Activated CD4-positive, alpha-beta T cell treated with anti-CD3 and anti-CD28 coated beads for 1 hour (primary cell): ENCODE results near the gene KATNA1.
"Not testable (repeated sequence)": the region's sequence is repeated elsewhere in the genome, so short reads cannot be mapped to it uniquely, and the experiment has no call there.

Experiments
- DNase-seq: peaks from one replicate; pipeline ENCODE4 v3.0.0-alpha.2; 2020

KATNA1 gene

DNA sequence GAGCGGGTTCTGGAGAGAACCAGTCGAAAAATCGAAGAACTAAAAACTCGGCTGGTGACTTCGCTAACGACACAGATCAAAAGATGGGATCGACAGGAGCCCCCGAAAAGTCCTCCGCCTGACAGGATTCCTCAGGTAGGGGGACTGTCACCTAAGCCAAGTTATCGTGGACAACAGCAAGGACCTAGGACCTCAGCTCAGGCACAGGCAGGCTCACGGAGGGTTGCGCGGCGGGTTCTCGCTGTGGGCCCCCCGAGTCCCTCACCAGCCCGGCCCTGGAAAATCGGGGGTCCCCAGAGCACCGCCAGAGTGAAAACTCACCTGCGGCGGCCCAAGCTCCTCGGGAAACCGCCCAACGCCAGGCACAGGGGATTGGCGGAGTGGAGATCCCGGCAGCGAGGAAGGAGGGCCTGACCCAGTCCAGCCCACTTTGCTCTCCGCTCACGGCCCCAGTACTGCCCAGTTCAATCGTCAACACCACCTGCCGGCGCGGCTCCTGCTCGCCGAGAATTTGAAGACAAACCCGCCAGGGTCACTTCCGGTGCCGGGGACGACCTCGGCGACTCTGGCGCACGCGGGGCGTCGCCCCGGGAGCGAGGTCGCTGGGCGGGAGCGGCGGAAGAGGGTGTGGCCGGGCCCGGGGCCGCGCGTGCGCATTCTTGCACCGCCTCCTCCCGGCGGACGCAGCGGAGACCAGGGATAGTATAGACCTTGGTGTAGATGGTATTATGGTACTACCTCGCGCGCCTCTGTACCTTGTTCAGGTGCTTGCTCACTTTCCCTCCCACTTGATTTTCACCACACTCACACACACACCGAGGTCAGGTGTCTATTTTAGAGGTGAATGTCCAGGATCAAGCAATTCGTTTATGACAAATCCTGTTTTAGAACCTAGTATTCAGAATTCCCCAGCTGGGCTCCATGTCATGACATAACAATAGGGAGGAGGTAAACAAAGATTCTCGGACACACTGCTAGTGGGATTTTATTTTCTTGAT lies at the start of gene KATNA1:
TSS of gene KATNA1 (minus strand) at position 567 of the 998 bp plus-strand sequence. CDS start 10,167 bp downstream, outside the sequence.
- peak; percentile 79 for DNase-seq

- no peak for DNase-seq
Observed at GRCh38 chr6:149698175-149698574, 49.7 kb upstream of the KATNA1 start.

- no peak for DNase-seq
Observed at GRCh38 chr6:149696901-149697300, 48.4 kb upstream of the KATNA1 start.

DNA sequence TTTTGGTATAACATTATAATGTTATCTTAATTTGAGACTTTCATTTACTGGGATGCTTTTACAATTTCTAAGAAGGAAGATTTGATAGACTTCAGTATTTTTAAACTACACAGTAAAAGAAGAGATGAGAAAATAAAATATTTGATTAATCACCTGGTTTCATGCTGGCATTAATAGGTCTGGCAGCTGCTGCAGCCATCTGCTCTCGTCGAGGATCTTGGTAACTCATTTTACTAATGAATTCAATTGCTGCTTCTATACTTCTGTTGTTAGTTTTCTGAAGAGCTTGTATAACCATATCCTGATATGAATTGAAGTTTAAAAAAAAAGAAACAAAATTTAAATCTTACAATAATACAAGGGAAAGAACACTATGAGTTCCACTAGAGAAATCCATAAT lies 46.4 kb upstream of the KATNA1 start:
- no peak for DNase-seq

DNA sequence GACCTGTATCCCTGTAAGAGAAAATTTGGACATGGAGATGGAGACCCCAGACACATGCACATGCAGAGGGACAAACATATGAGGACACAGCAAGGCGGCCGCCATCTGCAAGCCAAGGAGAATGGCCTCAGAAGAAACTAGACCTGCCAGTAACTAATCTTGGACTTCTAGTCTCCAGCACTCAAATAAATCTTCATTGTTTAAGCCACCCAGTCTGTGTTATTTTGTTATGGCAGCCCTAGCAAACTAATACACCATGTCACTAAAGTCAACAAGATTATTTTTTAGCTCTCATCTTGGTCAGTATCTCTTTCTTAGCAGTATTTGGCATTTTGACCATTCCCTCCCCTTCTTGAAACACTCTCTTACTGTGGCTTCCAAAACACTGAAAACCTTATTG lies 42.7 kb upstream of the KATNA1 start:
- no peak for DNase-seq

DNA sequence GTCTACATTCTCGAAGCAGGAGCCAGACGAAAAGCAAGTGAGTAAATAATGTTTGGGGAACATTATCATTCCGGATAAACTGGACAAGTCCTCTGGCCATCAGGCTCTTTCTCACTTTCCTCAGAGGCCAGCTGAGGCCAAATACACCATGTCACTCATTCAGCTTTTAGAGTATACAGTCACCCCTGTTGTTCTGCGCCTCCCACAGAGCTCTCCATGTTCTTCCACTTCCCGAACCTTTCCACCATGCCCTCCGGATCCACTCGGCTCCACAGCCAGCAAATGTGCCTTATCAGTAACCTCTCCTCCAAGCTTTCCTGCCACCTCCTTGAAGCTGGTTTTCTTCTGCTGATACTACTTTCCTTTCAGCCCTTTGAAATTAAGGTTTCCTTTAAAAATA lies 37.7 kb upstream of the KATNA1 start:
- DNase-seq = no peak

GRCh38 chr6:149683256-149683859 lies 34.8 kb upstream of the KATNA1 start:
- DNase-seq = no peak

DNA sequence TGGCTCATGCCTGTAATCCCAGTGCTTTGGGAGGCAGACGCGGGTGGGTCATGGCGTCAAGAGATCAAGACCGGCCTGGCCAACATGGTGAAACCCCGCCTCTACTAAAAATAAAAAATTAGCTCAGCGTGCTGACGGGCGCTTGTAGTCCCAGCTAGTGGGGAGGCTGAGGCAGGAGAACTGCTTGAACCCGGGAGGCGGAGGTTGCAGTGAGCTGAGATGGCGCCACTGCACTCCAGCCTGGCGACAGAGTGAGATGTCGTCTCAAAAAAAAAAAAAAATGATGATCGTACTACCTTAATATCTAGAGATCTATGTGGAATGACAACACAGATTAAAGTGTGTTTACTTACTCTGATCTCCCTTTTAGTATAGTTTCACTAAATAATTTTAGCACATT lies 33.3 kb upstream of the KATNA1 start:
- DNase-seq = not testable (repeated sequence)

GRCh38 chr6:149681209-149681608 lies 32.7 kb upstream of the KATNA1 start:
- no peak for DNase-seq

DNA sequence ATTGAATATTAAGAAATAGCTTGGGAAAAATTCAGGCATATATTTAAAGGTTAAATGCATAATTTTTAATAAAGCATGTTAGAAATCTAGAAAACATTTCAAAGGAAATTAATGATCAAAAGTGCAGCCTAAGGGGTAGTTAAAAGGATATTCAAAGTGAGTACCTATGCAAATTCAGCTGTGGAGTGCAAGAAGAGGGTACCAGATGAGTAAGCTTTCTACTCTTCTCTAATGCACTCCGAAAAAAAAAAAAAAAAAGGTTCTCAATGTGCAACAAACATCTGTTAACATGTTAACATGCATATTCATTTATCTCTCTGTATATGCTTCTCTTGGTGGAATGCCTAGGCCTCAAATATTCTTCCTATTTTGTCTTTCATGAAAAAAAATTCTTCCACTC lies 32.0 kb upstream of the KATNA1 start:
- DNase-seq = no peak

GRCh38 chr6:149672265-149672664 lies 23.8 kb upstream of the KATNA1 start:
- not testable (repeated sequence) for DNase-seq

- no peak for DNase-seq
Observed at GRCh38 chr6:149660028-149660427, 11.5 kb upstream of the KATNA1 start.

- no peak for DNase-seq
Observed at GRCh38 chr6:149657441-149657840, 8.9 kb upstream of the KATNA1 start.

GRCh38 chr6:149651056-149651455 lies 2.5 kb upstream of the KATNA1 start:
- no peak for DNase-seq

DNA sequence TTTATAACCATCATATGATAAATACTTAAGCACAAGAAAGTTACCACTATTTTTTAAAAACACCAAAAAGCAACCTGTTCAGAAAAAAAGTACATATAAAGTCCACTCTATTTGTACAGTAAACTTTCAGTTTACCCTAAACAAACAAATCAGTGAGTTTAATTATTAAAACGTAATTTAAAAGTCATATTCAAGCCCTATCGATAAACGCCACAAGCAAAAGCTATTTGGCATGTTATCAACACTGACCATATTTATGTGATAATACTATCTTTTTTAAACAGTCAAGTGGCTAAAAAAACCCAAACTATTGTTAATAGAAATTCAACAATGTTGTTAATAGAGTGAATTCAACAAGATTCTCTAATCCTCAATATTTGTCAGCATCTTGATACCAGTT lies 1.9 kb downstream of the KATNA1 start:
- DNase-seq = no peak

- no peak for DNase-seq
Observed at GRCh38 chr6:149642829-149643580, 5.5 kb downstream of the KATNA1 start.

- DNase-seq = no peak
Observed at GRCh38 chr6:149636124-149636523, 12.4 kb downstream of the KATNA1 start.

- DNase-seq = no peak
Observed at GRCh38 chr6:149634315-149634714, 14.2 kb downstream of the KATNA1 start.

GRCh38 chr6:149628875-149629510 lies 19.5 kb downstream of the KATNA1 start:
- no peak for DNase-seq

- no peak for DNase-seq
Observed at GRCh38 chr6:149627672-149628071, 20.8 kb downstream of the KATNA1 start.

- DNase-seq = no peak
Observed at GRCh38 chr6:149615805-149616204, 32.7 kb downstream of the KATNA1 start.

- DNase-seq = no peak
Observed at GRCh38 chr6:149614337-149614736, 34.2 kb downstream of the KATNA1 start.
